ENCODE data around the gene ARAP2.

The ARAP2 gene

DNA sequence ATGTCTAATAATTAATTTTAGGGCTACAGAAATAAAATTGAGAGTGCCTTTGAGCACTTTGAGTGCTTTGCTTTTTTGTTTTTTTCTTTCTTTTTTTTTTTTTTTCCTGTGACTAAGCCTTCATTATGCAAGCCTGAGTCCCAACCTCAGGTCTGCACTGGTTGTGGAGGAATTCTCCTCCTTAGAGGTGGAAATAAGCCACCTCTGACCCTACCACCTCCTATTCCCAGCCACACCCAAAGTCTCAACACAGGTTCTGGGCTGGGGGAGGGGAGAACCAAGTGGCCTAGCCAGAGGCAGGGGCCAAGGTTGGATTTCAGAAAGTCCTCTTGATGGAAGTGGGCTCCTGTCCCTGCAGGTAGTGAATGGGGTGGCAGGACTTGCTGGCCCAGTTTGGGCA lies 180.2 kb downstream of the ARAP2 start:
- DNase-seq (ENCODE audit: extremely low spot score, insufficient read length, low read depth) (no peak), FAIRE-seq (no peak)

GRCh38 chr4:36056136-36056535 lies 188.2 kb downstream of the ARAP2 start:
- DNase-seq (ENCODE audit: extremely low spot score, insufficient read length, low read depth): no peak
- FAIRE-seq: no peak

DNA sequence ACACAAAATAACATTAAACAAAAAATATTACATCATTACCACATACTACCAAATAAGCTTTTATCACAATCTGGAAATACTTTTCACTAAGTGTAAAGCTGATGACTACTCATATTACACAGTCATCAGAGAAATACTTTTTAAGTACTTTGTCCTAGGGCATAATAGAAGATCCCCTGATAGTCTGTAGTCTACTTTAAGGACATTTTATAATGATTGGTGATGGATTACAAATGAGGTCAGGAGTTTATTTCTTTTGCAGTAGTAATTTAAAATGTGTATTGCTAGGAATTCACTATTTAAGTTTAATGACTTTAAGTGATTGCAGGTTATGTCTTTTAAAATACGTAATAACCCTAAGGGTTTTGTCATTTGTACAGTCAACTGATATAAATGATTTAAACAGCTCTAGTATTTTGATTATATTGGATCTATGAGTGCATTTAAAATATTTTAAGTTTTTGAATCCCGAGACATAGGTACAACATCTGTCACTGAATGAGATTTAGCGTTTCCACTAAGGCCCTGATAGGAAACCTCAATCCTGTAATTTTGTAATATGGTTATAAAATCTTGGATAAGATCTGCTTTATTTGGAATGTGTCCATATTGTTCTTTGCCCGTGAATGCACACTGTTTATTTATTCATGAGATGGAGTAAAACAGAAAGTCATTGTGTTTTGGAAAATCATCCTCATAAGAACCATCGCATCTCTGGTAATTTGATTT lies 189.5 kb downstream of the ARAP2 start:
- DNase-seq (ENCODE audit: extremely low spot score, insufficient read length, low read depth): no peak
- no peak for FAIRE-seq

- no peak for FAIRE-seq
- DNase-seq (ENCODE audit: extremely low spot score, insufficient read length, low read depth): no peak
Measured at GRCh38 chr4:36053930-36054329, 190.4 kb downstream of the ARAP2 start.

DNA sequence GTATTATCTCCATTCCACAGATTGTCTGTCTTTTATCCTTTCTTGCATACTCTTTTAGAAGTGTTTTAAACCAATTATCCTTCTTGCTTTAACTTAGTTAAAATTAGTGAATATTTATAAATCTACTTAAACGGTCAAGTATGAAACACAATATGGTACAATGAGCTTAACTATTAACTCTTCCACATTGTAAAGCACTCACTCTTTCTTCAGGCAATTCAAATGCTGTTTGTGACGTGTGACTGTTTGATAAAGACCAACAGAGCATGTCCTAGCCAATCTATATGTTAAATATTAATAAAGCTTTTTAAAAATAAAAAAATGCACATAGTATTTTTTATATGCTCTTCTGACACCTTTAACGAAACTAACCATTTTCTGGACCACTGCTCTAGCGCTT lies 192.7 kb downstream of the ARAP2 start:
- DNase-seq (ENCODE audit: extremely low spot score, insufficient read length, low read depth) (no peak), FAIRE-seq (no peak)

DNA sequence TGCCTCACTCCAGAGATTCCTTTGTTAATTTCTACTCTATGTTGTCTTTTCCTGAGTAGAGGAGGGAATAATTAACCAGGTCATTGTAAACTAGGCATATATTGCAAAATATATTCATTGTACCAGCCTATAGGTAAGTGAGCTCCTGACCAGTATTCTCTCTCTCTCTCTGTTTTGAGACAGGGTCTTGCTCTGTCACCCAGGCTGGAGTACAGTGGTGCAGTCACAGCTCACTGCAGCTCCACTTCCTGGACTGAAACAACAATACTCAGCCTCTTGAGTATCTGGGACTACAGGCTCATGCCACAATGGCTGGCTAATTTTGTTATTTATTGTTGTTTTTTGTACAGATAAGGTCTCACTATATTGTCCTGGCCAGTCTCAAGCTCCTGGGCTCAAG lies 198.3 kb downstream of the ARAP2 start:
- DNase-seq (ENCODE audit: extremely low spot score, insufficient read length, low read depth) (no peak), FAIRE-seq (no peak)

GRCh38 chr4:36043901-36044300 lies 200.4 kb downstream of the ARAP2 start:
- no peak for FAIRE-seq
- no peak for DNase-seq (ENCODE audit: extremely low spot score, insufficient read length, low read depth)

- FAIRE-seq (no peak), DNase-seq (ENCODE audit: extremely low spot score, insufficient read length, low read depth) (no peak)
Measured at GRCh38 chr4:36043241-36043640, 201.1 kb downstream of the ARAP2 start.

DNA sequence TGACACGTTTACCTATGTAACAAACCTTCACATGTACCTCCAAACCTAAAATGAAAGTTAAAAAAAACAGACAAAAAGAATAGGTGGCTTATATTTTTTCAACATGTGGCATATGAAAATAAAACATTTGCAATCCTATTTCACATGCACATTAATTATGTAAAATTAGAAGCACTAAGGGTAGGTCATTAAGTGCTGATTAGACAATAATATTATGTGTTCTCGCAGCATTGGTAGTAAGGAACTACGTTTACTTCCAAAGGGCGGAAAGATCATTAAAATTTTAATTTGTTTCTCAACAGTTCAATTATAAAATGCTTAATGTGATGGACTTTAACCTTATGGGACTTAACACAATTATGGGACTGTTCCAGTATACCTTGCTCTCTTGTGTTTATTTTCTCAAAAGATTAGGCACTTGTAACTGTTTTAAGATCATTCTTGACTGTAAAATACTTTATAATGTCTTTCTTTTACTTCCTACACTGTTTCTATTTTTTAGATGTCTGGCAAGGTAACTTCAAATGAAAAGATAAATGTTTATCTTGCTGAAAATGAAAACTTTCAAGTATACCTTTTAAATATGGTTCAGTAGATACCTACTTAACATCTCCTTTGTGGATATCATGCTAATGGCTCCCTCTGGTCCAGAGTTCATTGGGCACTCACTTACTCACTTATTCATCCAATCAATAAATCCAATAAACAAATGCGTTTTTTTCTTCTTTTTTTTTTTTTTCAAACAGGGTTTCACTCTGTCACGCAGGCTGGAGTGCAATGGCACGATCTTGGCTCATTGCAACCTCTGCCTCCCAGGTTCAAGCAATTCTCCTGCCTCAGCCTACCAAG lies 202.0 kb downstream of the ARAP2 start:
- DNase-seq (ENCODE audit: extremely low spot score, insufficient read length, low read depth): no peak
- FAIRE-seq: no peak

DNA sequence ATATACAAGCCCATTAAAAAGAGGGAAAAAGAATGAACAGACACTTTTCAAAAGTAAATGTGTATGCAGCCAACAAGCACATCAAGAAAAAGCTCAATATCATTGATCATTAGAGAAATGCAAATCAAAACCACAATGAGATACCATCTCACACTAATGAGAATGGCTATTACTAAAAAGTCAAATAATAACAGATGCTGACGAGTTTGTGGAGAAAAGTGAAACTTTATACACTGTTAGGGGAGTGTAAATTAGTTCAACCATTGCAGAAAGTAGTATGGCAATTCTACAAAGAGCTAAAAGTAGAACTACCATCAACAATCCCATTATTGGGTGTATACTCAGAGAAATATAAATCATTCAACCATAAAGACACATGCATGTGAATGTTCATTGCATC lies 203.0 kb downstream of the ARAP2 start:
- DNase-seq (ENCODE audit: extremely low spot score, insufficient read length, low read depth) (no peak), FAIRE-seq (no peak)

DNA sequence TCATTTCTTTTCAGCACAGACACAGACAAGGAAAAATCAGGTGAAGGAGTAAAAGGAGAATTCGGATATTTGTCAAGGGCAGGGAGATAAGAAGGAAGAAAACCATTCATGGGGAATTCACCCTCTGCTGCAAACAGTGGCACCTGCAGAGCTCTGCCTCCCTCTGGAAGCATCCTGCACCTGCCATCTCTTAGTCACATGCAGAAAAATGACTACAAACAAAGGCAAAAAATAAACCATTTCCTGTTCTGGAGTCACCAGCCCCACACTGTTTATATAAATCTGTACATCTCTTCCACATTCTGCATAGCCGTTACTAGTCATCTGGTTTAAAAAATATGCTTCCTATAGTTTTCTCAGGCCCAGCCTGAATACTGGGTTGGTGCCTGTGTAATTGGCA lies 205.3 kb downstream of the ARAP2 start:
- FAIRE-seq (no peak), DNase-seq (ENCODE audit: extremely low spot score, insufficient read length, low read depth) (no peak)

DNA sequence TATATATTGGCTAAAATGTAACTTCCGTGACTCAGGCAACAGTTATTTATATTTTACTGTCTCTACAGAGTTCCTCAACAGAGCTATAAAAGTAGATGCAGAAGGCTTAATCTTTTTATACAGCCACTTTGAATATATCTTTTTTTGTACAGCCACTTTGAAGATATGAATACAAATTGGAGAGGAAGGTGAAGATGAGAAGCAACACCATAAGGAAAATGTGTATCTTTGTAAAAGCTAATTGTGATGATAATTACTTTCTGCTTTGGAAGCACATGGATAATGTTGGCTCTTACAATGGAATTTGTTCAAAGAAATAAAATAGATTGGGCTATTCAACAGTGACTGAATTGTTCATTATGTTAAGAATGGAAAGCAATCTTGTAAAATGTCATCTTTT lies 205.8 kb downstream of the ARAP2 start:
- no peak for FAIRE-seq

DNA sequence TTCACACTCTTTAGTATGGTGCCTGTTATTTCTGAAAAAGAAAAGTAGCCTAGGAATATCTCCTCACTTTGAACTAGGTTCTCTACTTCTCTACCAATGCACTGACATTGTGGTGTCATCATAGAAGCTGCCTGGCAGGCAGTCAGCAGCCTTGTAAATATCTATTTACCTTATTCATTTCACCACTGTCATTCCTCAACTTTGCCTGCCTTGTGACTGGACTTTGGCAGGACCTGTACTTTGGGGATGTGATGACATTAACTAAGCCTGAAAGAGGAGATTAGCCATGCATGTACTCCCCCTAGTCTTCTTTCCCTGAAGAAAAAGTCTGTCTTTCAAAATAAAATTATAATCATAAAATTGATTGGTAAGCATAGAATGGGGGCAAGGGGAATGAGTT lies 207.2 kb downstream of the ARAP2 start:
- no peak for FAIRE-seq

More for the DNA sequence above, 205.8 kb downstream of the ARAP2 start:
- DNase-seq (ENCODE audit: extremely low spot score, insufficient read length, low read depth): no peak

GRCh38 chr4:36029951-36030350 lies 214.4 kb downstream of the ARAP2 start:
- FAIRE-seq (no peak), DNase-seq (ENCODE audit: extremely low spot score, insufficient read length, low read depth) (no peak)

More for the DNA sequence above, 207.2 kb downstream of the ARAP2 start:
- no peak for DNase-seq (ENCODE audit: extremely low spot score, insufficient read length, low read depth)

DNA sequence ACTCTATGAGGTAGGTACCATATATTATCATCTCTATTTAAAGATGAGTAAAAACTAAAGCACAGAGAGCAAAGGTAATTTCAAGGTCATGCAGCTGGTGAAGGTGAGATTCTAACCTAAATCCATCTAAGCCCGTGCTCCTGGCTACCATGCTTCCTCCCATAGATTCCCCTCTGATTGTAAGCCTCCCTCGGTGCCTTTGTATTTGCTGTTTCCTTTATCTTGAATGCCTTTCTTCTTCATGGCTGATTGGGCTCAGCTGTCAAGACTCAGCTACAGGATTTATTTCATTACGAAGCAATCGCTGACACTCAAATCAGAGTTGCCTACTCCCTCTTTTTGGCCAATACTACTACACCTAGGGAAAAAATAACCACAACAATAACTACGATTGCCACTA lies 217.1 kb downstream of the ARAP2 start:
- no peak for FAIRE-seq
- DNase-seq (ENCODE audit: extremely low spot score, insufficient read length, low read depth): no peak

GRCh38 chr4:36026348-36026880 lies 217.9 kb downstream of the ARAP2 start:
- DNase-seq (ENCODE audit: extremely low spot score, insufficient read length, low read depth): no peak
- no peak for FAIRE-seq

DNA sequence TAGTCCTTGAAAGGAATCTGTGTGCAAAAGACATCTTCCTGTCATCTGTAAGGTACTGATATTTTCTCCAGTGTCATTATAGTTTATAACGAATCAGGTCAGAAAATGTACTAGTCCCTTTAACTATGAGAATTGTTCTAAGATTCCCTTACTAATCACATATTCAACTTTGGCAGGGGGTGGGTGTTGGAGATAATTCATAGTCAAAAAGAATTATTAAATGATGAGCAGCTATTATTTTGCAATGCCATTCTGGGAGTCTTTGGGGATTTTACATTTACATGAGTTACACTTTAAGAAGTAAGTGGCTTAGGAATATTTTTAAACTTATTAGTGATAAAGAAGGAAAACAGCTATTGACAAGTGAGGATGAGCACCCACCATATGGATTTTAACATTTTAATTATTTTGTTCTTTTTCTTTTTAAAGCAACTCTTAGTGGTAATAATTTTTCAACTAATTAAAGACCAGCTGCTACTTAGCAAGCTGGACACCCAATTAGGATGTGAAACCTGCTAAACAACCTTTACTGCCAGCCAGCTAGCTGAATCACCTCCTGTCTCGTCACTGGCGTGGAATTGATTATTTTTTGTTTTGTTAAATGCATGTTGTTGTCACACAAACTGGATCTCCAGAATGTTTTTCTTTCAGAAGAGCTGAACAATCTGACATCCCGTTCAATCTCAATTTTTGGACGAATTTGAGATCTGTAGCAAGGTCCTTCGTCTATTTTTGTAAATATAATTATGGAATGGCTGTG lies 219.2 kb downstream of the ARAP2 start:
- DNase-seq (ENCODE audit: extremely low spot score, insufficient read length, low read depth): no peak

GRCh38 chr4:36020351-36020750 lies 224.0 kb downstream of the ARAP2 start:
- FAIRE-seq: no peak

More for the DNA sequence above, 219.2 kb downstream of the ARAP2 start:
- no peak for FAIRE-seq

More at GRCh38 chr4:36020351-36020750, 224.0 kb downstream of the ARAP2 start:
- no peak for DNase-seq (ENCODE audit: extremely low spot score, insufficient read length, low read depth)

Measured in GM18507 (cell line).